Left colon (tissue), 2 donors: ENCODE data around the gene GRP. TPM values are rescaled to one million over a fixed set of nuclear protein-coding genes. Genes with fewer than 3 reads are reported as not detected.

Source experiments
- ATAC-seq: fragments of 200-7000 bp; cut with Tn5 transposase; one replicate; pipeline ENCODE4 v1.9.1; 2020; ENCODE audit warnings: mild to moderate bottlenecking, moderate library complexity
- DNase-seq, 2 donors: peaks; one replicate each; pipeline ENCODE4 v3.0.0-alpha.2; 2020
- intact Hi-C, 2 donors: fragments of 100-400 bp; cut with DNase I in 1 of 2; cut with micrococcal nuclease in 1 of 2; formaldehyde crosslinking; loops; one replicate each; pipeline versions ENCODE4 v1.11.2 to v1.14.0; 2022; cut with DNase I, micrococcal nuclease
- total RNA-seq, 2 donors: library from RNA; stranded (reverse); fragmentation: NEBNext Ultra II Directional; extraction: Animal tissue kit (Norgen Biotek cat#: 25700); gene quantifications; one replicate each; pipeline ENCODE4 v1.2.1, GENCODE V29; 2021
- donor health status: DM: no; HTN: no; CAD: no.
- donor health status: DM: yes; HTN: yes; CAD: no.

The GRP gene
- total RNA-seq, 2 donors from 2014 or later, result 0.81 TPM; not detected in 1

- no peak for ATAC-seq
- no peak for DNase-seq
- intact Hi-C loops, result no loop called here
These were observed 55.5 kb downstream of the GRP start for GRCh38 chr18:59275406-59275949.

- DNase-seq (no peak), ATAC-seq (no peak)
- intact Hi-C loops, result no loop called here
These were observed 56.1 kb downstream of the GRP start for GRCh38 chr18:59276047-59276446.

- intact Hi-C loops, result no loop called here
- ATAC-seq (no peak), DNase-seq (no peak)
These were observed 58.8 kb downstream of the GRP start for GRCh38 chr18:59278793-59279192.

GRCh38 chr18:59279193-59279592, 59.2 kb downstream of the GRP start:
- intact Hi-C loops, result no loop called here
- ATAC-seq, result no peak

GRCh38 chr18:59279722-59280121, 59.8 kb downstream of the GRP start:
- intact Hi-C loops, result no loop called here
- DNase-seq (no peak), ATAC-seq (no peak)

More at GRCh38 chr18:59279193-59279592, 59.2 kb downstream of the GRP start:
- no peak for DNase-seq

Other genes starting within 250 kb of the GRP start
- gene SEC11C, start 80.3 kb upstream of the GRP start, total RNA-seq, result 10 to 100 TPM; 59.8 to 60.4 TPM
- gene RAX, start 53.3 kb downstream of the GRP start, total RNA-seq, result not detected
- not detected for gene CPLX4, start 98.5 kb downstream of the GRP start, total RNA-seq
- 10 to 100 TPM; 44.1 to 46.8 TPM for gene LMAN1, start 139.1 kb downstream of the GRP start, total RNA-seq